ENCODE results near the gene CEP135.

CEP135 gene

DNA sequence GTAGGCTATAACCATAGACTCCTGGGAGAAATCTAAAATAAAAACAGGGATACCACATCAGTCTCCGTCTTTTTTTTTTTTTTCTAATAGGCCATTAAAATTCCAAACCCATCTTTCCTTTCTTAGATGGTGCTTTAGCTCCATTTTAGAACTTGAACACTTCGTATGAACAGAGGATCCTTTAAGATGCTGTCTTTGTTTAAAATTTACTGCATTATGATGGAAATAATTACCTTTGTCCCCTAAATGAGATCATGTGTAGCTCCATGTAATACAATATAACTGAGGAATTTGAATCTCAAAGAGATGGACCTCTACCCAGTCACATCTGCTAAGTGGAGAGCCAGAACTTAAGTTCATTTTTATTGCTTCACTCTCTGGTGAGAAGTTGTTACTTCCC, 47.9 kb downstream of the CEP135 start:
- no peaks in the 10 kb centered on the region for H3K9me3 ChIP-seq (ENCODE audit: severe bottlenecking)
- peaks cover 19% of the 10 kb centered on the region for H3K36me3 ChIP-seq
- TF ChIP-seq, protein P1, sequence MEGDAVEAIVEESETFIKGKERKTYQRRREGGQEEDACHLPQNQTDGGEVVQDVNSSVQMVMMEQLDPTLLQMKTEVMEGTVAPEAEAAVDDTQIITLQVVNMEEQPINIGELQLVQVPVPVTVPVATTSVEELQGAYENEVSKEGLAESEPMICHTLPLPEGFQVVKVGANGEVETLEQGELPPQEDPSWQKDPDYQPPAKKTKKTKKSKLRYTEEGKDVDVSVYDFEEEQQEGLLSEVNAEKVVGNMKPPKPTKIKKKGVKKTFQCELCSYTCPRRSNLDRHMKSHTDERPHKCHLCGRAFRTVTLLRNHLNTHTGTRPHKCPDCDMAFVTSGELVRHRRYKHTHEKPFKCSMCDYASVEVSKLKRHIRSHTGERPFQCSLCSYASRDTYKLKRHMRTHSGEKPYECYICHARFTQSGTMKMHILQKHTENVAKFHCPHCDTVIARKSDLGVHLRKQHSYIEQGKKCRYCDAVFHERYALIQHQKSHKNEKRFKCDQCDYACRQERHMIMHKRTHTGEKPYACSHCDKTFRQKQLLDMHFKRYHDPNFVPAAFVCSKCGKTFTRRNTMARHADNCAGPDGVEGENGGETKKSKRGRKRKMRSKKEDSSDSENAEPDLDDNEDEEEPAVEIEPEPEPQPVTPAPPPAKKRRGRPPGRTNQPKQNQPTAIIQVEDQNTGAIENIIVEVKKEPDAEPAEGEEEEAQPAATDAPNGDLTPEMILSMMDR (IDR thresholded peaks at IDR 0.05; ENCODE audit: low read depth, low read length): no peak
- no peaks in the 10 kb centered on the region for H3K27me3 ChIP-seq (ENCODE audit: insufficient read depth, low read depth, severe bottlenecking)
- no peak overlapping the region for H3K4me3 ChIP-seq (ENCODE audit: low read depth, low read length)
- no peak overlapping the region for H3K27ac ChIP-seq
- no peak for DNase-seq

DNA sequence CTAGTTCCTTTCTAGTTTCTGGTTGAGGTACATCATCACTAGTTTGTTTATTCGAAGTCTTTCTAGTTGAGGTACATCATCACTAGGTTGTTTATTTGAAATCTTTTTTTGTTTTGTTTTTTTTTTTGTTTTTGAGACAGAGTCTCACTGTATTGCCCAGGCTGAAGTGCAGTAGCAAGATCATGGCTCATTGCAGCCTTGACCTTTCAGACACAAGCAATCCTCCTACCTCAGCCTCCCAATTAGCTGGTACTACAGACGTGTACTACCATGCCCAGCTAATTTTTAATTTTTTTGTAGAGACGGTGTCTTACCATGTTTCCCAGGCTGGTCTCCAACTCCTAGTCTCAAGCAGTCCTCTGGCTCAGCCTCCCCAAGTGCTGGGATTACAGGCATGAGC, 54.9 kb downstream of the CEP135 start:
- TF ChIP-seq, protein P1 (IDR thresholded peaks at IDR 0.05; ENCODE audit: low read depth, low read length): no peak
- Histone ChIP-seq H3K36me3 (peaks cover 18% of the 10 kb centered on the region), H3K27ac (no peak overlapping the region), H3K9me3 (ENCODE audit: severe bottlenecking) (no peaks in the 10 kb centered on the region), H3K4me3 (ENCODE audit: low read depth, low read length) (no peak overlapping the region), H3K27me3 (ENCODE audit: insufficient read depth, low read depth, severe bottlenecking) (no peaks in the 10 kb centered on the region)
- DNase-seq: no peak

DNA sequence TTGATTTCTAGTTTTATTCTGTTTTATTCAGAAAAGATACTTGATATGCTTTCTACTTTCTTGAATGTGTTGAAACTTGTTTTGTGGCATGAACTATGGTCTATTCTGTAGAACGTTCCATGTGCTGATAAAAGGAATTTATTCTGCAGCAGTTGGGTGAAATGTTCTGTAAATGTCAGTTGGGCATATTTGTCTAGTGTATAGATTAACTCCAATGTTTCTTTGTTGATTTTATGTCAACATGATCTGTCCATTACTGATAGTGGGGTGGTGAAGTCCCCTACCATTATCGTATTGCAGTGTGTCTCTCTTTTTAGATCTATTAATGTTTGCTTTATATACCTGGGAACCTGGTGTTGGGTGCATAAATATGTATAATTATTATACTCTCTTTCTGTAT, 55.5 kb downstream of the CEP135 start:
- H3K27ac ChIP-seq: no peak overlapping the region
- H3K4me3 ChIP-seq (ENCODE audit: low read depth, low read length): no peak overlapping the region
- no peaks in the 10 kb centered on the region for H3K27me3 ChIP-seq (ENCODE audit: insufficient read depth, low read depth, severe bottlenecking)
- H3K36me3 ChIP-seq: peaks cover 18% of the 10 kb centered on the region
- DNase-seq: no peak
- TF ChIP-seq, protein P1 (IDR thresholded peaks at IDR 0.05; ENCODE audit: low read depth, low read length): no peak
- no peaks in the 10 kb centered on the region for H3K9me3 ChIP-seq (ENCODE audit: severe bottlenecking)

- DNase-seq: no peak
- Histone ChIP-seq H3K27ac (no peak overlapping the region), H3K9me3 (ENCODE audit: severe bottlenecking) (no peaks in the 10 kb centered on the region), H3K36me3 (peaks cover 14% of the 10 kb centered on the region), H3K27me3 (ENCODE audit: insufficient read depth, low read depth, severe bottlenecking) (no peaks in the 10 kb centered on the region), H3K4me3 (ENCODE audit: low read depth, low read length) (no peak overlapping the region)
- TF ChIP-seq, protein P1 (IDR thresholded peaks at IDR 0.05; ENCODE audit: low read depth, low read length): no peak
Measured at GRCh38 chr4:56007154-56007553, 58.4 kb downstream of the CEP135 start.

DNA sequence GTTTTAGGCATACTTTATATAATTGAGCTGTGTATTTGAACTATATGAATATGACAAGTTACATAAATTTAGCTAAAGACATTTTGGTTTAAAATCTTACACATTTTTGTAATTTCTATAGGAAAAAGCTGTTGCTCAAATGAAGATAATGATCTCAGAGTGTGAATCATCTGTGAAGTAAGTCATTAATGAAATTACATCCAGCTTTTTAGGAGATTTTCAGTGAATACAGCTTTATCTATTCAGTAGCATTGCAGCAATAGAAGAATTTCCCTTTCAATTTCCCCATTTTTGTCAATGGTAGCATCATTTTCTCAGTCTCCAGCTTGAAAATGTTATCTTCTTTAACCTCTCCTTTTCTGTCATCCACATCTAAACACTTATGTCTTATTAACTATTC, 59.5 kb downstream of the CEP135 start:
- Histone ChIP-seq H3K4me3 (ENCODE audit: low read depth, low read length) (no peak overlapping the region), H3K27me3 (ENCODE audit: insufficient read depth, low read depth, severe bottlenecking) (no peaks in the 10 kb centered on the region), H3K27ac (no peak overlapping the region), H3K36me3 (peaks cover 19% of the 10 kb centered on the region), H3K9me3 (ENCODE audit: severe bottlenecking) (no peaks in the 10 kb centered on the region)
- TF ChIP-seq, protein P1 (IDR thresholded peaks at IDR 0.05; ENCODE audit: low read depth, low read length): no peak
- no peak for DNase-seq

DNA sequence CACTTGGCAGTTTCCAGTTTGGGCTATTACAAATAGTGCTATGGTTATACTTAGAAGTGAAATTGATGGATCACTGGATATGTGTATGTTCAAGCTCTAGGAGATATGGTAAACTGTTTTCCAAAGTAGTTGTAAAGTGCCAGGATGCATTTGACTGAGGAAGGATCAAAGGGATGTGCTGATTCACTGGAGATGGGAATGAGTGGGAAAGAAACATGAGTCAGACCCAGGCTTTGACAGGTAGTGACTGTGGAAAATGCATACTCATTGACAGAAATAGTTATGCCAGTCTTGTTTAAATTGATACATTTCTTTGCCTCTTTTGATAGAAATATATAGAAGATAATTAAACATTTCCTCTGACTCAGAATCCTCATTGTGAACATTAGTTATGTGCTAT, 77.9 kb downstream of the CEP135 start:
- TF ChIP-seq, protein P1 (IDR thresholded peaks at IDR 0.05; ENCODE audit: low read depth, low read length): no peak
- no peak overlapping the region for H3K4me3 ChIP-seq (ENCODE audit: low read depth, low read length)

More for the DNA sequence above, 77.9 kb downstream of the CEP135 start:
- H3K27ac ChIP-seq: no peak overlapping the region
- H3K27me3 ChIP-seq (ENCODE audit: insufficient read depth, low read depth, severe bottlenecking): no peaks in the 10 kb centered on the region
- no peaks in the 10 kb centered on the region for H3K9me3 ChIP-seq (ENCODE audit: severe bottlenecking)
- DNase-seq: no peak
- peaks cover 37% of the 10 kb centered on the region for H3K36me3 ChIP-seq

Measured in WERI-Rb-1 (cell line).